Testis (tissue), 3 donors: ENCODE measurements around the gene MAPK11. TPM values are rescaled to one million over a fixed set of nuclear protein-coding genes. Genes with fewer than 3 reads are reported as not detected.

ENCODE experiments used
- DNase-seq: peaks from one replicate; pipeline ENCODE4 v3.0.0-alpha.2; 2019
- H3K27ac ChIP-seq, 2 donors: fragments of 200-600 bp; sonication (generic); one replicate each; pipeline ENCODE4 v1.5.1; 2019
- H3K27me3 ChIP-seq: fragments of 200-600 bp; sonication (generic); one replicate; pipeline ENCODE4 v1.5.1; 2019
- H3K36me3 ChIP-seq: fragments of 200-600 bp; sonication (generic); one replicate; pipeline ENCODE4 v1.5.1; 2017; ENCODE audit warnings: low read depth; ENCODE audit errors: missing control alignments
- H3K4me1 ChIP-seq: fragments of 200-600 bp; sonication (generic); one replicate; pipeline ENCODE4 v1.5.1; 2019
- H3K4me3 ChIP-seq, 2 donors: fragments of 200-600 bp; sonication (generic); one replicate each; pipeline ENCODE4 v1.5.1; 2017 to 2019
- H3K9me3 ChIP-seq: fragments of 200-600 bp; sonication (generic); one replicate; pipeline ENCODE4 v1.5.1; 2017
- POLR2A ChIP-seq: fragments of 450-650 bp; IDR thresholded peaks from one replicate; pipeline ENCODE4 v1.6.1; 2017; ENCODE audit warnings: antibody characterized with exemption, mild to moderate bottlenecking, moderate library complexity
- WGBS, 2 donors: methylation state at CpG; one replicate each; pipeline ENCODE4 v1.1.5; 2018; 5-methylcytosine and 5-hydroxymethylcytosine counted together
- intact Hi-C: fragments of 100-400 bp; cut with DNase I; formaldehyde crosslinking; loops from one replicate; pipeline ENCODE4 v1.15.1; 2023; ENCODE audit warnings: low total_unique reads
- polyA plus RNA-seq: library from polyadenylated mRNA; stranded (reverse); fragments of 350-450 nt; fragmentation: Illumina TruSeq; extraction: RNeasy Lipid Tissue Mini Kit (QIAGEN cat#74804); gene quantifications from one replicate; pipeline ENCODE4 v1.2.3, GENCODE V29; 2014; ENCODE audit warnings: low read depth, low replicate concordance; ENCODE audit not compliant: insufficient read depth
- total RNA-seq, 2 donors: library from RNA; depleted of rRNA; stranded (reverse); fragments of >200 nt; gene quantifications; one replicate each; pipeline ENCODE4 v1.2.3, GENCODE V29; 2016
- TF ChIP-seq, protein P1 (sequence below), 3 experiments: fragments of 450-650 bp in 2 of 3; fragments of 200-600 bp in 1 of 3; sonication (generic) in 1 of 3; IDR thresholded peaks; one replicate each; pipeline ENCODE4 v1.5.1; 2016 to 2019; ENCODE audit warnings: antibody characterized with exemption in 3 of 3, mild to moderate bottlenecking in 2 of 3, moderate library complexity in 1 of 3

MAPK11 gene
- total and polyA plus RNA-seq, 3 donors from 2014 or later = 6.4 to 10.7 (median 8.3) TPM

- DNase-seq = no peak
- intact Hi-C loops = no loop called here
- H3K4me1 ChIP-seq = peaks cover 11% of the 10 kb centered on the region
- WGBS, 2 donors = 78 to 81% methylated on average over 11 to 31 of the region's 31 CpGs
- H3K36me3 ChIP-seq = no peaks in the 10 kb centered on the region
- no peak overlapping the region for H3K4me3 ChIP-seq
- TF ChIP-seq, protein P1, sequence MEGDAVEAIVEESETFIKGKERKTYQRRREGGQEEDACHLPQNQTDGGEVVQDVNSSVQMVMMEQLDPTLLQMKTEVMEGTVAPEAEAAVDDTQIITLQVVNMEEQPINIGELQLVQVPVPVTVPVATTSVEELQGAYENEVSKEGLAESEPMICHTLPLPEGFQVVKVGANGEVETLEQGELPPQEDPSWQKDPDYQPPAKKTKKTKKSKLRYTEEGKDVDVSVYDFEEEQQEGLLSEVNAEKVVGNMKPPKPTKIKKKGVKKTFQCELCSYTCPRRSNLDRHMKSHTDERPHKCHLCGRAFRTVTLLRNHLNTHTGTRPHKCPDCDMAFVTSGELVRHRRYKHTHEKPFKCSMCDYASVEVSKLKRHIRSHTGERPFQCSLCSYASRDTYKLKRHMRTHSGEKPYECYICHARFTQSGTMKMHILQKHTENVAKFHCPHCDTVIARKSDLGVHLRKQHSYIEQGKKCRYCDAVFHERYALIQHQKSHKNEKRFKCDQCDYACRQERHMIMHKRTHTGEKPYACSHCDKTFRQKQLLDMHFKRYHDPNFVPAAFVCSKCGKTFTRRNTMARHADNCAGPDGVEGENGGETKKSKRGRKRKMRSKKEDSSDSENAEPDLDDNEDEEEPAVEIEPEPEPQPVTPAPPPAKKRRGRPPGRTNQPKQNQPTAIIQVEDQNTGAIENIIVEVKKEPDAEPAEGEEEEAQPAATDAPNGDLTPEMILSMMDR (IDR thresholded peaks at IDR 0.05) = no peak
- no peak for TF ChIP-seq POLR2A
- no peak overlapping the region for H3K27ac ChIP-seq
- H3K27me3 ChIP-seq = no peaks in the 10 kb centered on the region
- no peaks in the 10 kb centered on the region for H3K9me3 ChIP-seq
These were observed 12.5 kb downstream of the MAPK11 start for GRCh38 chr22:50257451-50258360.

DNA sequence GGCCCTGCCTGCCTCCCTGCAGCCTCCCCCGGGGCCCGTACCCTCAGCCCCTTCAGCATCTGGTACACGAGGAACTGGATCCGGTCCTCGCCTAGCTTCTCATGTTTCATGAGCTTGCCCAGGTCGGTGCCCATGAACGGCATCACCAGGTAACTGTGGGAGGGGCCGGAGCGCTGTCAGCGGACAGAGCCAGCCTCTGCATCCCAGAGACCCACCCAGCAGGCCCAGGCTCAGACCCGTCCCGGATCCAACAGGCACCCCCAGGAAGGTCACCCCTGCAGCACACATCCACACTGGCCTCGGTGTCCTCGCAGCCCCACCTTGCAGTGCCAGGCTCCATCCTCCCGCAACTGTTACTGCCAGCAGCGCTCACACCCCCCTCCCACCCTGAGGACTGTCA, 13.1 kb downstream of the MAPK11 start:
- Histone ChIP-seq H3K9me3 (no peaks in the 10 kb centered on the region), H3K4me3 (no peak overlapping the region), H3K36me3 (no peaks in the 10 kb centered on the region), H3K4me1 (peaks cover 7% of the 10 kb centered on the region), H3K27ac (no peak overlapping the region), H3K27me3 (no peaks in the 10 kb centered on the region)
- no peak for DNase-seq
- intact Hi-C loops = no loop called here
- 74 to 90% methylated on average over 2 to 16 of the region's 16 CpGs for WGBS, 2 donors
- TF ChIP-seq, protein P1 (IDR thresholded peaks at IDR 0.05) = no peak
- TF ChIP-seq POLR2A = no peak

DNA sequence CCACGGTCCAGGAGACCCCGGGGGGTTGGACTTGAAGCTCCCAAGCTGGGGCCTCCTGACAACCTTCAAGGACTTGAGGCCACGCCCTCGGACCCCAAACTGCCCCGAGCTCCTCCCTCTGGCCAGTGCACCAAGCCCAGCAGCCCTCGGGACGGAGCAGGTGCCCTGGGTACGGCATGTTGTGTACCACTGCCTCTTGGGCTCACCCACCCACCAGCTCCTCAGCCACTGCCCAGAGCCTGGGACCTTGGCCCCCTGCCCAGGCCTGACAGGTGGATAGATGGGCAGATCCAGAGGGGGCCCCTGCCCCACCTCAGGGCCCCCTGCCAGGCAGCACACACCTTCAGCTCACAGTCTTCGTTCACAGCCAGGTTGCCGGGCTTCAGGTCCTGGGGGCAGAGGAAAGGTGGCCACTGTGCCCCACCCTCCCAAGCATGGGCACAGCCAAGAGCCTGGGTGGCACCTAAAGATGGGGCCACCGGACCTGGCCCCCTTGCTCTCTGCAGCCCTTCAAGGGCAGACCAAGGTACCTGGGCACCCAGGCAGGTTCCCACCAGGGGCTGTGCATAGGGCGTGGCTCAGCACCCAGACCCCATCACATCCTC, 13.8 kb downstream of the MAPK11 start:
- Histone ChIP-seq H3K27me3 (no peaks in the 10 kb centered on the region), H3K27ac (no peak overlapping the region), H3K4me1 (peaks cover 6% of the 10 kb centered on the region), H3K4me3 (no peak overlapping the region), H3K9me3 (no peaks in the 10 kb centered on the region), H3K36me3 (no peaks in the 10 kb centered on the region)
- intact Hi-C loops = no loop called here
- WGBS, 2 donors = 89 to 100% methylated on average over 1 to 12 of the region's 12 CpGs
- DNase-seq = no peak
- TF ChIP-seq POLR2A = no peak
- TF ChIP-seq, protein P1 (IDR thresholded peaks at IDR 0.05) = no peak

- 87% methylated on average over 10 to 17 of the region's 17 CpGs for WGBS, 2 donors
- H3K36me3 ChIP-seq = no peaks in the 10 kb centered on the region
- no peak for DNase-seq
- TF ChIP-seq, protein P1 (IDR thresholded peaks at IDR 0.05) = no peak
- no peak for TF ChIP-seq POLR2A
- no peaks in the 10 kb centered on the region for H3K9me3 ChIP-seq
- no peak overlapping the region for H3K27ac ChIP-seq
- no peak overlapping the region for H3K4me3 ChIP-seq
- H3K4me1 ChIP-seq = peaks cover 5% of the 10 kb centered on the region
- intact Hi-C loops = no loop called here
- H3K27me3 ChIP-seq = no peaks in the 10 kb centered on the region
These were observed 14.6 kb downstream of the MAPK11 start for GRCh38 chr22:50255607-50256006.
